Kidney (tissue), 14 donors: Measurements from ENCODE around the gene RAD50. TPM values are rescaled to one million over a fixed set of nuclear protein-coding genes. Genes with fewer than 3 reads are reported as not detected.

Source experiments
- DNase-seq, 5 donors: peaks; one replicate each; pipeline ENCODE4 v3.0.0-alpha.2; 2013 to 2020
- FAIRE-seq: peaks from 2 replicates; lab custom pipeline; 2012; peaks lifted over from hg19 to GRCh38; lab: Jason Lieb, UNC
- H3K27ac ChIP-seq, 2 donors: one replicate each; pipeline ENCODE4 v1.7.0; 2013; ENCODE audit warnings: low read depth in 2 of 2, low read length in 2 of 2, inconsistent platforms in 1 of 2
- H3K27me3 ChIP-seq: one replicate; pipeline ENCODE4 v1.7.1; 2013; ENCODE audit warnings: low read length, inconsistent platforms; ENCODE audit not compliant: control insufficient read depth, insufficient read depth
- H3K36me3 ChIP-seq, 3 donors: one replicate each; pipeline versions ENCODE4 v1.7.0 to v1.7.1; 2013; ENCODE audit warnings: low read length in 3 of 3, control low read depth in 1 of 3, inconsistent platforms in 1 of 3; ENCODE audit not compliant: insufficient read depth in 3 of 3, control insufficient read depth in 2 of 3
- H3K4me1 ChIP-seq, 3 donors: one replicate each; pipeline versions ENCODE4 v1.7.0 to v1.7.1; 2013; ENCODE audit warnings: low read length in 3 of 3, inconsistent platforms in 1 of 3, low read depth in 1 of 3; ENCODE audit not compliant: control insufficient read depth in 2 of 3, insufficient read depth in 2 of 3
- H3K4me3 ChIP-seq, 3 donors: one replicate each; pipeline versions ENCODE4 v1.7.0 to v1.8.1; 2013; ENCODE audit warnings: low read length in 3 of 3, control low read depth in 1 of 3, inconsistent platforms in 1 of 3
- H3K9ac ChIP-seq, 3 donors: one replicate each; pipeline versions ENCODE4 v1.7.0 to v1.7.1; 2013; ENCODE audit warnings: low read length in 3 of 3, control low read depth in 1 of 3, inconsistent platforms in 1 of 3
- H3K9me3 ChIP-seq, 3 donors: one replicate each; pipeline versions ENCODE4 v1.7.0 to v1.7.1; 2013; ENCODE audit warnings: low read length in 3 of 3, control low read depth in 1 of 3, inconsistent platforms in 1 of 3; ENCODE audit not compliant: control insufficient read depth in 2 of 3, insufficient read depth in 1 of 3
- intact Hi-C: fragments of 100-400 bp; cut with DNase I; formaldehyde crosslinking; loops from one replicate; pipeline ENCODE4 v1.11.1; 2022
- polyA plus RNA-seq: library from polyadenylated mRNA; stranded (reverse); fragments of 350-450 nt; fragmentation: Illumina TruSeq; extraction: RNeasy Lipid Tissue Mini Kit (QIAGEN cat#74804); gene quantifications from one replicate; pipeline ENCODE4 v1.2.3, GENCODE V29; 2014; ENCODE audit warnings: low read depth, low replicate concordance; ENCODE audit not compliant: insufficient read depth
- total RNA-seq: library from RNA; stranded (reverse); fragmentation: NEBNext Ultra II Directional; extraction: Animal tissue kit (Norgen Biotek cat#: 25700); gene quantifications from one replicate; pipeline ENCODE4 v1.2.1, GENCODE V29; 2021
- TF ChIP-seq, protein P1 (sequence below): IDR thresholded peaks from 3 replicates; pipeline ENCODE4 v1.5.1; 2012; ENCODE audit warnings: mild to moderate bottlenecking, moderate library complexity, borderline replicate concordance; ENCODE audit not compliant: insufficient read depth; ENCODE audit errors: extremely low read depth
- donor health status: control.
- donor health status: control.
- donor health status: control.
- donor health status: control.
- donor health status: control.
- donor health status: DM: yes; HTN: yes; CAD: no.
- donor health status: Normal renal cell carcinoma (clear cell type).

Gene RAD50
- total and polyA plus RNA-seq, 2 donors from 2014 or later, result 12.6 to 36.4 TPM

DNA sequence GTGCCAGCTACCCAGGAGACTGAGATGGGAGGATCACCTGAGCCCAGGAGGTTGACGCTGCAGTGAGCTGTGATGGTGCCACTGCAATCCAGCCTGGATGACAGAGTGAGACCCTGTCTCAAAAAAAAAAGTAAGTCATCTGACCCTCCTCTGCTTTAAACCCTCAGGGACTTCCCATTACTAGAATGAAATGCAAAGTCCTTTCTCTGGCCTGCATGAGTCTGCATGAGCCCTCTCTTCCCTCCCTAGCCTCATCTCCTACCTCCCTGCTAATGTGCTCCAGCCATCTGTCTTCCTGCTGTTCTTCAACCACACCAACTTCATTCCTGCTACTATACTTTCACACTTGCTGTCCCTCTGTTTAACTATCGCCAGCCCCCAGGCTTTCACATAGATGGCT is 28.8 kb upstream of the RAD50 start:
- no peak overlapping the region for H3K27ac ChIP-seq
- no peak overlapping the region for H3K4me3 ChIP-seq
- no peaks in the 10 kb centered on the region for H3K36me3 ChIP-seq
- no peaks in the 10 kb centered on the region for H3K27me3 ChIP-seq
- no peaks in the 10 kb centered on the region for H3K9me3 ChIP-seq
- FAIRE-seq (no peak), DNase-seq (no peak)
- intact Hi-C loops, result no loop called here
- TF ChIP-seq, protein P1, sequence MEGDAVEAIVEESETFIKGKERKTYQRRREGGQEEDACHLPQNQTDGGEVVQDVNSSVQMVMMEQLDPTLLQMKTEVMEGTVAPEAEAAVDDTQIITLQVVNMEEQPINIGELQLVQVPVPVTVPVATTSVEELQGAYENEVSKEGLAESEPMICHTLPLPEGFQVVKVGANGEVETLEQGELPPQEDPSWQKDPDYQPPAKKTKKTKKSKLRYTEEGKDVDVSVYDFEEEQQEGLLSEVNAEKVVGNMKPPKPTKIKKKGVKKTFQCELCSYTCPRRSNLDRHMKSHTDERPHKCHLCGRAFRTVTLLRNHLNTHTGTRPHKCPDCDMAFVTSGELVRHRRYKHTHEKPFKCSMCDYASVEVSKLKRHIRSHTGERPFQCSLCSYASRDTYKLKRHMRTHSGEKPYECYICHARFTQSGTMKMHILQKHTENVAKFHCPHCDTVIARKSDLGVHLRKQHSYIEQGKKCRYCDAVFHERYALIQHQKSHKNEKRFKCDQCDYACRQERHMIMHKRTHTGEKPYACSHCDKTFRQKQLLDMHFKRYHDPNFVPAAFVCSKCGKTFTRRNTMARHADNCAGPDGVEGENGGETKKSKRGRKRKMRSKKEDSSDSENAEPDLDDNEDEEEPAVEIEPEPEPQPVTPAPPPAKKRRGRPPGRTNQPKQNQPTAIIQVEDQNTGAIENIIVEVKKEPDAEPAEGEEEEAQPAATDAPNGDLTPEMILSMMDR, result no peak
- H3K9ac ChIP-seq, result no peak overlapping the region
- H3K4me1 ChIP-seq, result no peaks in the 10 kb centered on the region

DNA sequence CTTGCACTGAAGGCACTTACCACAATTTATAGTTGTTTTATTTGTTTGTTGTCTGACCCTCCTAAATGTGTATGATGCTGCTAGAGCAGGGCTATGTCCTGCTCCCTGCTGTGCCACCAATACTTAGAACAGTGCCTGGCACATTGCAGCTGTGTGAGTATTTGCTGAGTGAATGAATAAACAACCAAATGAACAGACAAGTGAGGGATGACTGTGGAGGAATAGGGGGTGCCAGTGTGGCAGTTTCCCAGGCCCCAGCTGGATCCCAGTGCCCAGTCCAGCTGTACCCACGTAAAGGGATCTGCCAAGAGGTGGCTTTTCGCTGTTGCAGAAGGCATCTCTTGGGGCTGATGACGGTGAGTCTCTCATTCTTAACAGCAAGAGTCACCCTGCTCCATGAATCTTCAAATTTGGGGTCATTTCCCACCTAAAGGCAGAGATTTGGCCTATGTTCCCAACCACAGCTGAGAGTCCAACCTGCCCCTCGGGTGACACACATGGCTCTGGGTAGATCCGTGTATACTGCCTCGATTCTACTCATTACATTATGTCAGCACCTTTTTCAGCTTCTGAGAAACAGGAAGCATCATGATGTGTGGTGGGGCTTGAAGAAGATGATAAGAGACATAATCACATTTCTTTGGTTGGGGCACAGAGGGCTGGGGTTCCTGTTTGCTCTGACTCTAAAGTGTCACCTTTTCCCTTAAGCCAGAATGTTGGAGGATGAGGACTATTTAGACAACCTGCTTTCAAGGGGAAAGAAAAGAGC is 27.7 kb upstream of the RAD50 start:
- no peak overlapping the region for H3K27ac ChIP-seq
- H3K27me3 ChIP-seq, result no peaks in the 10 kb centered on the region
- H3K4me1 ChIP-seq, result no peaks in the 10 kb centered on the region
- intact Hi-C loops, result no loop called here
- no peaks in the 10 kb centered on the region for H3K36me3 ChIP-seq
- no peak overlapping the region for H3K4me3 ChIP-seq
- TF ChIP-seq, protein P1, result no peak
- FAIRE-seq (no peak), DNase-seq (no peak)
- H3K9ac ChIP-seq, result no peak overlapping the region
- H3K9me3 ChIP-seq, result no peaks in the 10 kb centered on the region

DNA sequence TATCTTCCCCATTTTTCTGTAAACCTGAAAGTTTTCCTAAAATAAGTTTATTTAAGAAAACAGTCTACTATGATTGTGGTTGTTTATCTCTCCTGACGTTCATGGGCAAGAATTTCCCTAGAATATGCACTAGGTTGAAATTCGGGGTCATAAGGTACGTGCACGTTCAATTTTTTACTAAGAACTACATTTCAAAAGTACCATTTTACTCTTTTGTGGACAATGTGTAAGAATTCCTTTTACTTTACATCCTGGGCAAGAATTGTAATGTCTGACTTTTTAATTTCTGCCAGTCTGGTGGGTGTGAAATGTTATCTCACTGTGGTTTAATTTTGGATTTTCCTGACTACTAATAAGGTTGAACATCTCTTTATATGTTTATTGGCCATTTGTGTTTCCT is 25.8 kb upstream of the RAD50 start:
- H3K36me3 ChIP-seq, result no peaks in the 10 kb centered on the region
- H3K9ac ChIP-seq, result no peak overlapping the region
- no peak overlapping the region for H3K4me3 ChIP-seq
- no peak overlapping the region for H3K27ac ChIP-seq
- DNase-seq (no peak), FAIRE-seq (no peak)
- H3K27me3 ChIP-seq, result no peaks in the 10 kb centered on the region
- H3K4me1 ChIP-seq, result no peaks in the 10 kb centered on the region
- TF ChIP-seq, protein P1, result no peak
- peaks cover 0 to 2% (median 0%) of the 10 kb centered on the region in 3 donors for H3K9me3 ChIP-seq
- intact Hi-C loops, result no loop called here
